CD4-positive, alpha-beta T cell treated with Interleukin-6 at 100 ng/mL for 8 hours (primary cell): ENCODE results near the gene TMEM178B.
"Not testable (repeated sequence)": the region's sequence is repeated elsewhere in the genome, so short reads cannot be mapped to it uniquely, and the experiment has no call there.

Experiments used
- DNase-seq: peaks from one replicate; pipeline ENCODE4 v3.0.0-alpha.2; 2020; ENCODE audit warnings: mixed read lengths, low spot score

TMEM178B gene

DNA sequence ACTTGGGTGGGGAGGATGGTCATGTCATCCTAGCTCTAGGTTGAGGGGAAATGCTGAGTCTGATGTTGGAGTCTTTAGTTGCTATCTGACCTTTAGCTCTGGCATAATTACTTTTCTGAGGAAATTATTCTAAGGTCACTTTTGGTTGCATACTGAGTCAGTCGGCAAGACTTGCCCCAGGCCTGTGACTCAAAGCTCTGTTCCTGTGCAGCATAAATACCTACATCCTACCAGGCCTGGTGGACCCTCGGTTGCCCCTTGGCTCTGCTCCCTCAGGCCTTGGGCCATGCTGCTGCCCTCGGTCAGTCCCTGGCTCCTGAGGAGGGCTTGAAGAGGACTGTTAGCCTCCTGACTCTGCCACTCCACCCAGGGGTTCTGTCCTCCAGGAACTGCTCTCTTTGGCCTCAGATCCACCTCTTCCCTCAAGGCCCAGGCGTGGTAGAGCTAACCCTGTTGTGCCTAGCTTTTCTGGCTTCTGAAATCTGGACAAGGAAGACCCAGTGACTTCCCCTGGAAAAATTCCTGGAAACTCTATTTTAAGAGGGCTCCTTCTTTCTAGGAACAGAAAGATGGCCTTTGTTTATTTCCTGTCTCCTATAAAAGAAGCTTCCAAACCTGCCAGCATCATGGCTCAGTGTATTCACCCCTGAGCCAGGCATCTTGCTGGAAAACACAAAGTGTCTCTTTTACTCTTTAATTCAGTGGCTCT lies 71.2 kb downstream of the TMEM178B start:
- no peak for DNase-seq

DNA sequence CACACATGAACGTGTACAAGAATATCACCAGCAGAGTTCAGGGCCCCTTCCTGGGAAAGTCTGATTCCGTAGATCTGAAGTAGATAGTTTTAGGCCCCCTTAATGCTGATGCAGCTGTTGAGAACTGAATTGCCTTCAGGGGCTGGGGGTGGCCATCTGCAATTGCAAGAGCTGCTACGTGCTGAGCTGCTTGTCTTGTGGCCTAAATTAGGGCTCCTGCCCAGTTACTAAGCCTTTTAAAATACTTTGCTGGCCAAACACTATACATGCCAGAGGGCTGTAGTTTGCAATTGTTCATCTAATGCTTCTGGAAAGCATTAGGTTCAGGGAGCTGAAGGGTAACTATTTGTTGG lies 71.7 kb downstream of the TMEM178B start:
- no peak for DNase-seq

DNA sequence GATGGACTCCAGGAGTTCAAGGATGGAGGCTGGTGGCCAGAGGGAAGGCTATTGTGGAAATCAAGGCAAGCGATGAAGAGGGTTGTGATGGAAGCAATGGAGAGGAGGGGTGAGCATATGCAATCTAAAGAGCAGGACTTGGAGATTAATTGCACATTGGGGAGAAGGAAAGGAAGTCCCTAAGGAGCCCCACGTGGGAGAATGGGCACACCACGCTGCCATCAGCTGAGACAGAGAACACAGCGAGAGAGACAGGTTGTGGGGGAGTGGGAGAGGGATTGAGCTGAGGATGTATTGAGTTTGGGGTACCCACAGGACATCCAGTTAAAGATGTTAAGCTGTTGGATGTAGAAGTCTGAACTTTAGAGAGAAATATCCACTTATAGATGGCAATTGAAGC lies 73.6 kb downstream of the TMEM178B start:
- DNase-seq: no peak

DNA sequence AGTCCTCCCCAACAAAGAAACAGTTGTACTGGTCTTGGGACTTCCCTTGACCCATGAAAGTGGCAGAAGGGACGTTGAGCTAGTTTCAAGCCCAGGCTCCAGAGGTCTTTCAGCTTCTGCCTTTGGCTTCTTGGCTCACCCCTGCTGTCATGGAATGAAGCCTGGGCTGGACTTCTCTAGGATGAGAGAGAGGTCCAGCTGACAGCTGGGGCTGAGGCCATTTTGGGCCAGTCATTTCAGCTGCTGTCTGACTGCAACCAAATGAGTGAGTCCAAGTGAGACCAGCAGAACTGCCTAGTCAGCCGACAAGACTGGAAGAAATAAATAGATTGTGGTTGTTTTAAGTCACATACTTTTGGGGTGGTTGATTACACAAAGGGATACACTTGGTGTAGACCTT lies 76.6 kb downstream of the TMEM178B start:
- DNase-seq: no peak

DNA sequence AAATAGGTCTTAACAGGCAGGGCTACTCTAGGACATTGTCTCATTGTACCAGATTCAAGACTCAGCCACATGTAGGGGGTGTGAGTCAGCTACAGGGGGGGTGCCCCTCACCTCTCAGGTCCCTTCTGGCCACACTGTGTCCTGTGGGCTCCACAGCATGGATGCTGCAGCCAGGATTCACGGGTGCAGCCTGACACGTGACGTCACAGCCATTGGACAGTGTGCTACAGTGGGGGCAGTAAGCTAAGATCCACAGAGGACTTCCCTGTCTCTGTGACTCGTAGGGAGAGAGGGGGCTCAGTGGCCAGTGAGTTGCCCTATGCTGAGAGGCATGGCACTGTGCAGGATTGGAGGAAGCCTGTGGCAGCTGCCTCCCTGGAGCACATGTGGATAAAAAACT lies 77.9 kb downstream of the TMEM178B start:
- DNase-seq: no peak

DNA sequence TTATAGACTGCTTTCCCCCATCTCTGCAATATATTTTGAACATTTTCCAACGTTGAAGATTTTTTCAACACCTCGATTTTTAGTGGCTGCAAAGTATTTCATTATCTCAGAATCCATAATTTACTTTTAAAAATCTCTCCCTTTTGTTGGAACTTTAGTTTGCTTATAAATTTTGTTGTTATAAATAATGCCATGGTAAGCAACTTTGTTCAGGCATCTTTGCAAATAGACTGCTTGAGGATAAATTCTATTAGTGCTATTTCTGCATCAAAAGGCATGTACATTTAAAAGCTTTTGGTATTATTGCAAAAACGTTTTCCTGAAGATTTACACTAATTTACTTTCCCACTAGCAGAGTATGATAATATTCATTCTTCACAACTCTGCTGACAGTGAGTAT lies 79.4 kb downstream of the TMEM178B start:
- no peak for DNase-seq

DNA sequence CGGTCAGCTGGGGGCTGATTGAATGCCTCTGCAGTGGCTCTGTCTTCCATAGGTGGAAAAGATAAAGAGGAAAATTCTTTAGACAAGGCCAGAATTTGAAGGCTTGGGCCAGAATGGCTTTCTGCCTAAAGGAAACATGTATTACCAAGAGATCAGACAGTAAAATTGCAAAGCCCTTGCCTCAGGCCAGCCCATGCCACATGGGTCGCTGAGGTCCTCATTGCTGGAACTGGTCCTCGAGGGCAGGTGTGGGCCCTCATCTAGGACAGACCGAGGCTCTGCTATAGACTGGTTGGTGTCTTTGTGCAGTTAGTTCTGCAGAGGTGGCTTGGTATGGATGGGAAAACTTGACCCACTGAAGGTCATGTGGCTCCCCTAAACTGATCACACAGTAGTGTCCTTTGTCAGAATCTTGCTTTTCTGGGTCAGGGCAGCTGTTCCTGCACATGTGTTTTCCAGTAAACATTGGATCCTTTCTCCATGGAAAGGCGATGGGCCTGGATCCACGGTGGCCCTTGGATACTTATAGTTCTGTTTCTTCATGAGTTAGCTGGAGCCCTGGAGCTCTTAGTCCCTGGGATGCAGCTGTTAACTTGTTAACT lies 80.4 kb downstream of the TMEM178B start:
- no peak for DNase-seq

DNA sequence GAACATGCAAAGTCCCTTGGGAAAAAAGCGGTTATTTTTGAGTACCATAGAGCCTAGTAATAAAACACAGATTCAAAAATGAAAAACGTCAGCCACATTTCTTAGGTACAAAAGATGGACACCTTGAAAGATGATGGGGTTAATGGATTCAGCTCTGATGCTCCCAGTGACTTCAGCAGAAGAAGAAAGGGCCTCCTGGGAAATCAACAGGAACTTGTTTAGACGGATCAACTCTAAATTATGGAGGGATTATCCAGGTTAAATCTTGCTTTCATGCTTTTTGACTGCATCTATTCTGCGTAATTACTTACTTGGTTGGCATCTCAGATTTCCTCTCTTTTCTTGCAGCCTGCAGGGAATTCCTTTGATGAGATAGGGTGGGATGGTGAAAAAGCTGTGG lies 82.5 kb downstream of the TMEM178B start:
- no peak for DNase-seq

DNA sequence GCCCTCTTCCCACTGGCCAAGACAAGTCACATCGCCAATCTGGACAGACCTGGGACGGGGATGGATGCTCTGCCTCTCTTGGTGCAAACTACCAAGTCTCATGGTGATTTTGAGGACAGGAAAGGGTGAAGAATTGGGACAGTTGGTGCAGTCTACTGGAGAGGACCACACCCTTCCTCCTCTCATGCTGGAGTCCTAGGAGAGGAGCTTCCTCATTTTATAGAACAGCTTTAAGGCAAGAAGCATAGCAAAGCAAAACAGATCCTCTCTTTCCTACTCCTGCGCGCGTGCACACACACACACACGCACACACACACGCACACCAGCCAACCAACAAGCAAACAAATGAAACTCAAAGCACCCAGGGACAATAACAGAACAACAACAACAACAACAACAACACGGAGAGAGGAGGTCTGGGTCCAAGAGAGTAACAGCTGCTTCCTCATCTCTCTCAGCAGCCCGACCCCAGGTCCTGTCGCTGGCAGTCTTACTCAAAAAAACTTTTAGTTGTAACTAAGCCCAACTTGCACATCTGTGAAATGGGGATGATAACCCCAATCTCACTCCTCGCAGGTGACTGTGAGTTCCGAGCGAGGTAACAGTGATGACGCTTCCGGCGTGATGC lies 83.4 kb downstream of the TMEM178B start:
- no peak for DNase-seq

DNA sequence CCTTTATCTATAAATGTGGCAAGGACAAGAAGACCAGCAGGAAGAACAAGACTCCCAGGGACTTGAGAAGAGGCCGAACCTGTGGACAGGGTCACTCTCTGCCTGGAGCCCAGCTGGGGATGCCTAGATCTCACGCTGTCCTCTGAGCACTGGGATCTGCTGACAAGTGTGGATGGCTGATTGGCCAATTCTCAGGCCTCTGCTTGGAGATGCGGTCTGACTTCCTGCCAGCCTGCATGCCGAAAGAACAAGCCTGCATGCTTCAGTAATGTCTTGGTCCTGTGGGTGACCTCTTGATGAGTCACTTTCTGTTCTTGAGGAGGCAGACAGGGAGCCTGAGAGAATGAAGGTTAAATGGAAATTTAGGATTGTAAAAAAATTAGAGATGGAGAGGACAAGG lies 84.7 kb downstream of the TMEM178B start:
- DNase-seq: no peak

DNA sequence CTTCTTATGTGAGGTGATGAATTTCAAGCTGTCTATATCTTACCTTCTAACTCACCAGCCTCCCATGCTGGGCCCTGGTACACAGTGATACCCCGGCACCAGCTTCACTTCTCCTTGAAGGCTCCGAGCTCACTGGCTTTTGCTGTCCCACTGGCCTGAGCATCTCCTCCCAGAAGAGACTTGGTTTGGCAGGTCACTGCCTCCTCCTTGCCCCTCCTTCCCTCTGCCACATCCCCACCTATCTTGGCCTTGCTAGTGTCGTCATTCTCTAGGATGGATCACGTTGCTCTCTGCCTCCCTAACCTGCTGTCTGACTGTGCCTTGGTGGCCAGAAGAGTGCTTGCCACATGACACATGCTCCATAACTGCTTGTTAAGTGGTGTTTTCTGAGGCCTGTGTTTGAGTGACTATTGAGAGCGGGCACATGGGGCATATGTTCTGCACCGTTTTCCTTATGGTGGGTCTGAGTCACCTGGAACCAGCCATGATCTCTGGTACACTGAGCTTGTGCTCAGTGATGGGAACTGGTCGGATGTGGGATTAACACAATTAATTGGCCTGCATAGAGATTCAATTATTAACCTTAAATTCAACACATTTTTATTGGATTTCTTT lies 86.5 kb downstream of the TMEM178B start:
- DNase-seq: no peak

DNA sequence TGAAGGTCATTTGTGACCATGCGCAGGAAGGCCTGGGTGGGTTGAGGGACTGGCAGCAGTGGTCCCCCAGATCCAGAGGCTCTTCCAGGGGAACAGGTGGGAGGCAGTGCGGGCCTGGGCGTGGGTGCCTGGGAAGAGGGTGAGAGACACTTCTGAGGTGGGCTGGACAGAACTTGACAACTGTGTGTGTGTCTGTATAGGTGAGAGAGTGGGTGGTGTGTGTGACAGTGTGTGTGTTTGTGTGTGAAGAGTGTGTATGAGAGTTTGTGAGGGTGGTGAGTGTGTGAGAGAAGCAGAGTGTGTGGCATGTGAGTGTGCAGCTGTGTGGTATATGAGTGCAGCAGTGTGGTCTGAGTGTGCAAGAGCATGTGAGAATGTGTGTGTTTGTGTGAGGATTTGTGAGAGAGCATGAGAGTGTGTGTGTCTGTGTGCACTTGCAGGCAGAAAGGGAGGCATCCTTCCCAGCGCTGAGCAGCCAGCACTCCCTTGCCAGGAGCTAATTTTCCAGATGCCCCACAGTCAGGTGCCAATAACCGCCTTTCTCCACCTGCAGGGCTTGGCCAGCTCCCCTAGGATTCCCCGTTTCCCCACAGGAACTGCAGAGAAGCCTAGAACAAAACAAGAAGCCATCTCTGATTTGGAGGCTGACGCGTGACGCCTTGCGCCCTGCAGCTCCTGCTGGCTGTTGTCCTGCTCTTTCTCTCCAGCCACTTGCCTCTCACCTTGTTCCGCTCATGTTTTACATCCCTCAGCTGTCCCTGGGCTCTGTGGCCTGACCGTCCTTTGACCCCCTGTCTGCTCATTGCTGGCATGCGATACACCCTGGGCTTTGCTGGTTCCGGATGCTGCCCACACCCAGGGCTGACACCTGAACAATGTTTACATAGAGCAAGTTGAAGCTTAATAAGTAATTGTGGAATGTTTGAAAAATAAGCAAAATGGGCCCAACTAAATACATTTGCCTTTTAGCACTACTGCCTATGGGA lies 88.0 kb downstream of the TMEM178B start:
- no peak for DNase-seq

DNA sequence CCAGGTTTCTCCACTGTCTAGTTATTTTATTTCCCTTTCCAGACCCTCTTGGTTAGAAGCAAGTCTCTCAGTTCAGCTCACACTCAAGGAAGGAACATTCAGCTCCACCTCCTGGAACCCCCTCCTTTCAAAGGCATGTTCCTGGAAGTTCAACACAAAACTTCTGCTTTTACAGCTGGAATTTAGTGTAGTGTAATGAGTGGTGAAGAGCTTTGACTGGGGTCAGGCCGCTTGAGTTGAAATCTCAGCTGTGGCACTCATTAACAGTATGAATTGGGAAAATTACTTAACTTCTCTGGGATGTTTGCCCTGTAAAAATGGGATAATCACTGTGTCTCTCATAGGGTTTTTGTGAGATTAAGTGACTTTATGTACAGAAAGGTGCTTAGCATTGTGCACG lies 91.7 kb downstream of the TMEM178B start:
- DNase-seq: no peak

DNA sequence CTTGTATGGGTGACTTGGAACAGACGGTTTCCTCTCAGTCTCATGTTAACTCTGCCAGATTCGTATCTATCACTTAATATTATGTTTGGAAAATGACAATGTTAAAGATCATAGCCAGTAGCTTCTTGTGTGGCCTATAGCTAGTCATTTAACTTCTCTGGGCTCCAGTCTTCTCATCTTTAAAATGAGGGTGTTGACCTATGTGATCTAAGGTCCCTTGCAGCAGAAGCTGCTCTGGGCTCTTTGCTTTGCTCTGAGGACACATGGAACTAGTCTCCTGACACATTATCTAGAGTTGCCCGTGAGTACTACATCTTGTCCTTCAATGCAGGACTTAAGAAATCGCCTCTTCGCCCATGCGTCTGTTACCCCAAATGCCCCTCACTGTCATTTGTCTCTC lies 93.1 kb downstream of the TMEM178B start:
- no peak for DNase-seq

DNA sequence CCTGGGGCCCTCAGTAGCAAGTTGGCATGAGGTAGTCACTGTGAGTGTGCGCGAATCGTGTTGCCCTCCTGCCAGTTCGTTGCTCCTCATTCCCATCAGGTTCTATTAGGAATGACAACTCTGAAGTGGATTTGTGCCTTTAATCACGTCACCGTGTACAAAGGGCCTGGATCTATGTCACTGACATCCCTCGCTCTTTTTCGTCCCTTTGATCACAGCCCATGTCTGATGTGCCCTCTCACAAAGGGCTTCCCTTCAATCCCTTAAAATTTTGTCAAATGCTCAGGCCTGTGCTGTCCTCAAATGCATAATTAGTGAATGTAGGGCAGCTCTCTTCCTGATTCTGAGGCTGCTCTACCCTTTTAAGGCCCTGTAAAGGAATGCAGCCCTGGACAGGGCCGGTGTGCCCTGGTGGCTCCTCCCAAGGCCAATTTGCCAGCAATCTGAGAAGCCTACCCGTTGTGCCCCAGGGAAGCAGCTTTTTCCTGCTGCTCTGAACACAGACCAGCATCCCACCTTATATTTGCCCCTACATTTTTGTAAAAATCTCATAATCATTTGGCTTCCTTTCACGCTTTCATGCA lies 93.6 kb downstream of the TMEM178B start:
- no peak for DNase-seq

DNA sequence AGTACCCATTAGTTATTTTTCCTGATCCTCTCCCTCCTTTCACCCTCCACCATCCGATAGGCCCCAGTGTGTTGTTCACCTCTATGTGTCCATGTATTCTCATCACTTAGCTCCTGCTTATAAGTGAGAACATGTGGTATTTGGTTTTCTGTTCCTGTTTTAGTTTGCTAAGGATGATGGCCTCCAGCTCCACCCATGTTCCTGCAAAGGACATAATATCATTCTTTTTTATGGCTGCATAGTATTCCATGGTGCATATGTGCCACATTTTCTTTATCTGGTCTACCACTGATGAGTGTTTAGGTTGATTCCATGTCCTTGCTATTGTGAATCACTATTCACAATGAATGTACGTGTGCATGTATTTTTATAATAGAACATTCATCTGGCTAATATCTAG lies 95.3 kb downstream of the TMEM178B start:
- DNase-seq: not testable (repeated sequence)

DNA sequence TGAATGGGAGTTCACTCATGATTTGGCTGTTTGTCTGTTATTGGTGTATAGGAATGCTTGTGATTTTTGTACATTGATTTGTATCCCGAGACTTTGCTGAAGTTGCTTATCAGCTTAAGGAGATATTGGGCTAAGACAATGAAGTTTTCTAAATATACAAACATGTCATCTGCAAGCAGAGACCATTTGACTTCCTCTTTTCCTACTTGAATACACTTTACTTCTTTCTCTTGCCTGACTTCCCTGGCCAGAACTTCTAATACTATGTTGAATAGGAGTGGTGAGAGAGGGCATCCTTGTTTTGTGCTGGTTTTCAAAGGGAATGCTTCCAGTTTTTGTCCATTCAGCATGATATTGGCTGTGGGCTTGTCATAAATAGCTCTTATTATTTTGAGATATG lies 101.9 kb downstream of the TMEM178B start:
- DNase-seq: not testable (repeated sequence)

DNA sequence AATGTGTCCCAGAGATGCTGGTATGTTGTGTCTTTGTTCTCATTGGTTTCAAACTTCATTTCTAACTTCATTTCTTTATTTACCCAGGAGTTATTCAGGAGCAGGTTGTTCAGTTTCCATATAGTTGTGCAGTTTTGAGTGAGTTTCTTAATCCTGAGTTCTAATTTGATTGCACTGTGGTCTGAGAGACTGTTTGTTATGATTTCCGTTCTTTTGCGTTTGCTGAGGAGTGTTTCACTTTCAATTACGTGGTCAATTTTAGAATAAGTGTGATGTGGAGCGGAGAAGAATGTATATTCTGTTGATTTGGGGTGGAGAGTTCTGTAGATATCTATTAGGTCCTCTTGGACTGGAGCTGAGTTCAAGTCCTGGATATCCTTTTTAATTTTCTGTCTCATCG lies 103.3 kb downstream of the TMEM178B start:
- DNase-seq: not testable (repeated sequence)

DNA sequence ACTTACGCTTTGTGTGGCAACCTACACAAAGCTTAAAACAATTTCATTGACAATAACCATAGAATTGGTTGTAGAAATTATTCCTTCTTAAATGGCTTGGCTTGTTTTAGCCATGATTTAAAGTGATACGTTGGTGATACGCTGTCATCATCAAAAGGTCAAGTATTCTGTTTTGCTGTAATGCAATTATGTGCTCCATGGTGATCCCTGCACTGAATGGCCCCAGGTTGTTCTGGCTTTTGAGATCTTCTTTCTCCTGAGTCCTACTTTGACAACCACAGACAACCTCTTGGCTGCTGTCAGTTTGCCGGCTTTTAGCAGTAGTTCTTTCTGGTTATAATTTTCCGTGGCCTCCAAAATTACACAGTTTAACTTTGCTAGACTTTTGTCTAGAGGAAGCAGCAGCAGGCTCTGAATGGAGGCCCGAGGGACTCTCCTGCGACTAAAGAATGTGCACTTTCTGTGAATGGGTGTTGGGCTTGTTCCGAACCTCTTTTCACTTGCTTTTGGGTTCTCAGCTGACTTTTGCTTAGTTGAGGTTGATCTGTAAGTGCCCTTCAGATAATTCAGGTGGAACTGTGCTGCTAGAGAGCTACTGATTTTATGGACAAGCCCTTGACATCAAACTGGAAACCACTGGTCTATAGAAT lies 104.7 kb downstream of the TMEM178B start:
- no peak for DNase-seq

DNA sequence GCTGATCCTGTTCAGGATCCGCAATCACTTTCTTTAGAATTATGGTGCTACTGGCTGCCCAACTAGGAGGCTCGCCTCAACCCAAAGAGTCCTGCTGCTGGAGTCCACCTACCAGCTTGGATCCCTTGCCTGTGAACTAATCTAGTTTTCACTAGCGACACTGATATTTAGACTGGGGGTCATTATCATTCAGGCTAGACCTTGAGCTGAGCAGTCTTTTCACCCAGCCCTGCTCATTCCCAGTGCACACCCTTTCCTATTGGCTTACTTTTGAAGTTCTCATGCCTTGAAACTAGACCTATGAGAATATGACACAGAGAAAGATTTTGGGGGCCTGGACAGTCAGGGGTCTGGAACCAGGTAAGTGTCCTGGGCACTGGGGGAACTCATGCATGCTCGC lies 107.9 kb downstream of the TMEM178B start:
- DNase-seq: no peak

DNA sequence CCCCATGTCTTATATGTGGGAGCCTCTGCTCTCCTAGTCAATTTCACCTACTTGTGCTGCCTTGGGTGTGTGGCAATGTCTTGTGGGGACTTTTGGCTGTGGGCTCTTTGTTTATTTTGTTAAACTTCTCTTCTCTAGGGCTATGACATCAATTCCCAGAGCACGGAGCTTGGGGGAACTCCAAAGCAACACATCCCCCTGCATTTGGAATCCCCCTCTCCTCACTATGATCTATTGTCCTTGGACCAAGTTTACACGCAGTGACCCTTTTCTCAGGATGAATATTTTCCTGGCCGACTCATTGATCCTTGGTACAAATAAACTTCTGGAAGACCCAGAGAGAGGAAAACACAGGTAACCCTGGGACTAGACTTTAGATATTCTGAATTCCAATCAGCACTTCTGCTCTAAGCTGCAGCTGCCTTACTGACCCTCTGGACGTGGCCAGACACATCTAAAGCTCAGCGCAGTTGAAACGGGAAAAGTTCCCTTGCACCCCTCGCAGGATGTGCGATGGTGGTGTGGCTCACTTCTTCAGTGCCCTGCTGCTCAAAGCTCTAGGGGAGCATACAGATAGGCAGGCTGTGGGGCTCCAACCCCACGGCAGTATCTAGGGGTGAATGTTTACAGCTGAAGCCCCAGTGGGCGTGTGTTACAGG lies 110.8 kb downstream of the TMEM178B start:
- DNase-seq: no peak
